Measurements from ENCODE around the gene OR4M2.
"Not testable (repeated sequence)": the region's sequence is repeated elsewhere in the genome, so short reads cannot be mapped to it uniquely, and the experiment has no call there.

- not testable (repeated sequence) for TF ChIP-seq CTCF (IDR thresholded peaks at IDR 0.05); ZFX (IDR thresholded peaks at IDR 0.05; ENCODE audit: borderline replicate concordance)
These were observed 41.7 kb downstream of the OR4M2 start for GRCh38 chr15:22122033-22122432.
